H1 (cell line): ENCODE data around the gene MPHOSPH10. TPM values are rescaled to one million over a fixed set of nuclear protein-coding genes. Genes with fewer than 3 reads are reported as not detected.

Experiments
- CTCF ChIA-PET: fragments of 300-600 bp; sonication (Branson Sonifier 250); formaldehyde crosslinking; loops from one replicate; lab custom pipeline; 2021; ENCODE audit not compliant: partially characterized antibody; lab: Charles Lee
- POLR2A ChIA-PET: fragments of 300-600 bp; sonication (Branson Sonifier 250); formaldehyde crosslinking; loops from one replicate; lab custom pipeline; 2021; ENCODE audit warnings: inconsistent platforms; ENCODE audit not compliant: partially characterized antibody; lab: Charles Lee
- DNase-seq, 2 experiments: peaks; one replicate each; pipeline versions ENCODE4 v3.0.0 to v3.0.0-alpha.2; 2010 to 2022; ENCODE audit warnings: low spot score in 2 of 2, low read depth in 1 of 2, mixed read lengths in 1 of 2
- FAIRE-seq: peaks from 2 replicates; lab custom pipeline; 2011; peaks lifted over from hg19 to GRCh38; lab: Jason Lieb, UNC
- H2AFZ ChIP-seq: 2 replicates; pipeline ENCODE4 v1.8.1; 2012; ENCODE audit warnings: low read length, inconsistent platforms
- H2AK5ac ChIP-seq: 2 replicates; pipeline ENCODE4 v1.6.1; 2013; ENCODE audit warnings: low read depth, low read length
- H2BK120ac ChIP-seq: replicated peaks from 2 replicates; pipeline ENCODE3; 2013; ENCODE audit warnings: low read depth, low read length, inconsistent platforms
- H2BK12ac ChIP-seq: 2 replicates; pipeline ENCODE4 v1.6.1; 2013; ENCODE audit warnings: low read depth, low read length
- H2BK15ac ChIP-seq: 2 replicates; pipeline ENCODE4 v1.6.1; 2013; ENCODE audit warnings: low read length
- H2BK20ac ChIP-seq: 2 replicates; pipeline ENCODE4 v1.6.1; 2013; ENCODE audit warnings: low read length
- H2BK5ac ChIP-seq: 2 replicates; pipeline ENCODE4 v1.6.1; 2013; ENCODE audit warnings: low read depth, low read length
- H3K14ac ChIP-seq: 2 replicates; pipeline ENCODE4 v1.6.1; 2013; ENCODE audit warnings: inconsistent platforms; ENCODE audit not compliant: insufficient read length
- H3K18ac ChIP-seq: 2 replicates; pipeline ENCODE4 v1.6.1; 2013; ENCODE audit warnings: low read length; ENCODE audit errors: extremely low read depth
- H3K23ac ChIP-seq: 2 replicates; pipeline ENCODE4 v1.6.1; 2013; ENCODE audit warnings: inconsistent platforms; ENCODE audit not compliant: insufficient read length
- H3K23me2 ChIP-seq: 2 replicates; pipeline ENCODE4 v1.6.1; 2013; ENCODE audit warnings: low read depth, low read length
- H3K27ac ChIP-seq: 2 replicates; pipeline ENCODE4 v1.6.1; 2011; ENCODE audit warnings: low read depth, low read length, inconsistent platforms
- H3K27me3 ChIP-seq, 4 experiments: replicated peaks in 1 of 4; 1 replicate in 1 of 4; 2 replicates in 3 of 4; pipeline versions ENCODE4 v1.6.1 to v1.8.1; 2011 to 2013; ENCODE audit warnings: low read length in 3 of 4, mild to moderate bottlenecking in 3 of 4, inconsistent platforms in 2 of 4, mixed read lengths in 2 of 4, moderate library complexity in 1 of 4; ENCODE audit not compliant: control insufficient read depth in 3 of 4, insufficient read depth in 3 of 4; ENCODE audit errors: extremely low read depth in 1 of 4
- H3K36me3 ChIP-seq, 4 experiments: 2 replicates each; pipeline versions ENCODE4 v1.6.1 to v1.8.1; 2011 to 2013; ENCODE audit warnings: mild to moderate bottlenecking in 4 of 4, low read length in 3 of 4, moderate library complexity in 2 of 4, control low read depth in 1 of 4, inconsistent platforms in 1 of 4; ENCODE audit not compliant: insufficient read depth in 4 of 4, control insufficient read depth in 2 of 4
- H3K4ac ChIP-seq: replicated peaks from 2 replicates; pipeline ENCODE3; 2013; ENCODE audit warnings: low read length, low read depth, mixed read lengths, inconsistent platforms; ENCODE audit not compliant: insufficient read length
- H3K4me1 ChIP-seq, 4 experiments: replicated peaks in 1 of 4; 1 replicate in 1 of 4; 2 replicates in 3 of 4; pipeline versions ENCODE4 v1.6.1 to v1.8.1; 2011 to 2013; ENCODE audit warnings: low read length in 3 of 4, inconsistent platforms in 2 of 4, mixed read lengths in 1 of 4; ENCODE audit not compliant: insufficient read depth in 4 of 4, control insufficient read depth in 3 of 4
- H3K4me2 ChIP-seq, 2 experiments: 2 replicates each; pipeline versions ENCODE4 v1.6.1 to v1.8.1; 2011 to 2013; ENCODE audit warnings: low read depth in 2 of 2, low read length in 2 of 2, control low read depth in 1 of 2, inconsistent platforms in 1 of 2, mild to moderate bottlenecking in 1 of 2; ENCODE audit not compliant: insufficient read depth in 1 of 2
- H3K4me3 ChIP-seq, 4 experiments: fragments of 200-600, 300-600 bp in 1 of 4; sonication (generic), shearing (Covaris generic), sonication (Bioruptor Twin) in 1 of 4; 2 replicates each; pipeline versions ENCODE4 v1.5.1 to v1.8.1; 2011 to 2016; ENCODE audit warnings: low read length in 4 of 4, low read depth in 3 of 4, control low read depth in 2 of 4, inconsistent platforms in 2 of 4, mild to moderate bottlenecking in 2 of 4, mixed read lengths in 1 of 4, moderate library complexity in 1 of 4; ENCODE audit not compliant: insufficient read depth in 2 of 4; ENCODE audit errors: extremely low read depth in 1 of 4
- H3K56ac ChIP-seq: replicated peaks from 2 replicates; pipeline ENCODE3; 2013; ENCODE audit warnings: low read depth, mild to moderate bottlenecking, mixed read lengths, low read length, inconsistent platforms; ENCODE audit not compliant: insufficient read length
- H3K79me1 ChIP-seq: 2 replicates; pipeline ENCODE4 v1.6.1; 2013; ENCODE audit warnings: low read depth, low read length, control low read depth
- H3K79me2 ChIP-seq, 2 experiments: 2 replicates each; pipeline versions ENCODE4 v1.6.1 to v1.8.1; 2012 to 2013; ENCODE audit warnings: low read length in 2 of 2, mild to moderate bottlenecking in 2 of 2, inconsistent platforms in 1 of 2; ENCODE audit not compliant: insufficient read depth in 2 of 2, control insufficient read depth in 1 of 2
- H3K9ac ChIP-seq, 4 experiments: replicated peaks in 1 of 4; 1 replicate in 1 of 4; 2 replicates in 3 of 4; pipeline versions ENCODE4 v1.6.1 to v1.8.1; 2011 to 2013; ENCODE audit warnings: low read depth in 3 of 4, low read length in 3 of 4, control low read depth in 2 of 4, mild to moderate bottlenecking in 2 of 4, moderate library complexity in 2 of 4, inconsistent platforms in 1 of 4; ENCODE audit errors: extremely low read depth in 1 of 4
- H3K9me3 ChIP-seq, 2 experiments: 2 replicates each; pipeline versions ENCODE4 v1.6.1 to v1.8.1; 2012 to 2013; ENCODE audit warnings: mild to moderate bottlenecking in 2 of 2, moderate library complexity in 2 of 2, control low read depth in 1 of 2, inconsistent platforms in 1 of 2, low read depth in 1 of 2, low read length in 1 of 2, mixed read lengths in 1 of 2; ENCODE audit not compliant: insufficient read depth in 2 of 2
- H4K20me1 ChIP-seq, 2 experiments: replicated peaks in 1 of 2; 2 replicates each; pipeline versions ENCODE3 to v1.8.1; 2011 to 2013; ENCODE audit warnings: inconsistent platforms in 2 of 2, low read length in 2 of 2, mild to moderate bottlenecking in 1 of 2; ENCODE audit not compliant: insufficient read depth in 2 of 2, control insufficient read depth in 1 of 2
- H4K5ac ChIP-seq: 2 replicates; pipeline ENCODE4 v1.6.1; 2013; ENCODE audit warnings: low read length, low read depth, mixed read lengths, inconsistent platforms; ENCODE audit not compliant: insufficient read length
- H4K8ac ChIP-seq: 2 replicates; pipeline ENCODE4 v1.8.0; 2013; ENCODE audit warnings: mild to moderate bottlenecking, moderate library complexity, low read length, inconsistent platforms; ENCODE audit not compliant: insufficient read depth; ENCODE audit errors: extremely low read depth
- H4K91ac ChIP-seq: replicated peaks from 2 replicates; pipeline ENCODE3; 2013; ENCODE audit warnings: low read length, mixed read lengths, inconsistent platforms; ENCODE audit not compliant: insufficient read length
- BCL11A ChIP-seq, 2 experiments: IDR thresholded peaks; one replicate each; pipeline ENCODE4 v1.6.1; 2011; ENCODE audit warnings: low read depth in 2 of 2, low read length in 2 of 2, mild to moderate bottlenecking in 2 of 2
- CBX5 ChIP-seq: fragments of 300-800, 300-1000 bp; sonication (generic); IDR thresholded peaks from 2 replicates; pipeline ENCODE4 v1.7.1; 2016; ENCODE audit warnings: antibody characterized with exemption, low read length, low read depth
- CBX8 ChIP-seq: fragments of 300-800, 300-1000 bp; sonication (generic); IDR thresholded peaks from 2 replicates; pipeline ENCODE4 v1.7.1; 2016; ENCODE audit warnings: low read depth, low read length, borderline replicate concordance
- CHD2 ChIP-seq: IDR thresholded peaks from 2 replicates; pipeline ENCODE4 v1.6.1; 2012; ENCODE audit warnings: low read length, improper control_type of control experiment
- GTF2F1 ChIP-seq: IDR thresholded peaks from 2 replicates; pipeline ENCODE4 v1.6.1; 2012; ENCODE audit warnings: low read depth, low read length, improper control_type of control experiment, borderline replicate concordance
- HDAC2 ChIP-seq, 2 experiments: fragments of 300-600 bp in 1 of 2; sonication (generic) in 1 of 2; IDR thresholded peaks; 2 replicates each; pipeline ENCODE4 v1.6.1; 2011 to 2012; ENCODE audit warnings: low read depth in 2 of 2, low read length in 2 of 2, mild to moderate bottlenecking in 2 of 2, moderate library complexity in 2 of 2, borderline replicate concordance in 1 of 2, inconsistent platforms in 1 of 2
- RFX5 ChIP-seq: IDR thresholded peaks from 2 replicates; pipeline ENCODE4 v1.6.1; 2011; ENCODE audit warnings: low read depth, low read length, improper control_type of control experiment, borderline replicate concordance
- SRF ChIP-seq: IDR thresholded peaks from 2 replicates; pipeline ENCODE4 v1.6.1; 2011; ENCODE audit warnings: mild to moderate bottlenecking, low read depth, low read length, moderate library complexity
- TAF1 ChIP-seq: IDR thresholded peaks from 2 replicates; pipeline ENCODE4 v1.6.1; 2011; ENCODE audit warnings: mild to moderate bottlenecking, low read depth, low read length
- TEAD4 ChIP-seq: IDR thresholded peaks from 2 replicates; pipeline ENCODE4 v1.6.1; 2012; ENCODE audit warnings: low read depth, low read length, inconsistent platforms, mixed read lengths
- WGBS, 2 experiments: shearing (Covaris generic) in 1 of 2; methylation state at CpG; one replicate each; pipeline versions ENCODE4 v1.1.6 to v1.1.7; 2013 to 2015; ENCODE audit warnings: low lambda C conversion rate in 2 of 2, mixed read lengths in 2 of 2, inconsistent platforms in 1 of 2, low coverage in 1 of 2, missing lambda C conversion rate in 1 of 2; ENCODE audit not compliant: insufficient replicate concordance in 2 of 2, insufficient coverage in 1 of 2, insufficient read length in 1 of 2; ENCODE audit errors: extremely low coverage in 1 of 2, missing lambda C conversion rate in 1 of 2; 5-methylcytosine and 5-hydroxymethylcytosine counted together
- polyA plus RNA-seq, 7 experiments: library from polyadenylated mRNA; depleted of rRNA in 3 of 7; stranded (reverse) in 5 of 7; unstranded in 2 of 7; fragments of >200 nt in 5 of 7; fragments of 200-250 nt in 2 of 7; gene quantifications; 1 replicate in 5 of 7; 2 replicates in 1 of 7; 4 replicates in 1 of 7; pipeline versions ENCODE4 v1.2.1 to v1.2.3, GENCODE V29; 2011 to 2013; ENCODE audit warnings: missing spikeins in 2 of 7, mixed read lengths in 2 of 7
- total RNA-seq: library from RNA; stranded (reverse); fragmentation: NEBNext Ultra II Directional; extraction: Animal tissue kit (Norgen Biotek cat#: 25700); gene quantifications from 2 replicates; pipeline ENCODE4 v1.2.1, GENCODE V29; 2021
- TF ChIP-seq, protein P1 (sequence below): IDR thresholded peaks from 2 replicates; pipeline ENCODE4 v1.6.1; 2012; ENCODE audit warnings: inconsistent platforms

MPHOSPH10 gene
- total and polyA plus RNA-seq, 2 of the 8 experiments (the other 6 are each of a cell fraction or from before 2014, with no cell fraction given): 4.5 to 39.1 TPM

DNA sequence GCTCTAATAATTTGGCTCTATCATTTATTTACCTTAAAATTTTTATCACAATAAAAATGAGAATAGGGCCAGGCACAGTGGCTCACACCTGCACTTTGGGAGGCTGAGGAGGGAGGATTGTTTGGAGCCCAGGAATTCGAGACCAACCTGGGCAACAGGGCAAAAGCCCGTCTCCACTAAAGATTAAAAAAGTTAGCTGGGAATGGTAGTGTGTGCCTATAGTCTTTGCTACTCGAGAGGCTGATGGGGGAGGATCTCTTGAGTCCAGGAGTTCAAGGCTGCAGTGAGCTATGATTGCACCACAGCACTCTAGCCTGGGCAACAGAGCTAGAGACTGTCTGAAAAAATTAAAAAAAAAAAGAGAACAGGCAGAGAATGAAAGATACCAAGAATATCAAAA is 5.7 kb downstream of the MPHOSPH10 start:
- H3K4me3 ChIP-seq: no peak overlapping the region
- no peak overlapping the region for H4K5ac ChIP-seq
- H3K18ac ChIP-seq: no peak overlapping the region
- no peak overlapping the region for H2AK5ac ChIP-seq
- no peak overlapping the region for H3K4me2 ChIP-seq
- no peaks in the 10 kb centered on the region for H3K4me1 ChIP-seq
- no peak overlapping the region for H3K23ac ChIP-seq
- H3K23me2 ChIP-seq: peaks cover 2% of the 10 kb centered on the region
- H3K79me2 ChIP-seq: peaks cover 0 to 19% of the 10 kb centered on the region in 2 experiments; a peak in 3 of 4 replicates
- no peak overlapping the region for H2AFZ ChIP-seq
- no peak overlapping the region for H2BK12ac ChIP-seq
- H3K56ac ChIP-seq: no peak overlapping the region
- no peak overlapping the region for H2BK20ac ChIP-seq
- no peaks in the 10 kb centered on the region; the same call in 1 of the 2 replicates for H3K79me1 ChIP-seq
- no peak overlapping the region for H3K27ac ChIP-seq
- H3K9me3 ChIP-seq: no peaks in the 10 kb centered on the region
- H2BK120ac ChIP-seq: no peak overlapping the region
- no peaks in the 10 kb centered on the region for H3K27me3 ChIP-seq
- ChIA-PET POLR2A (interaction anchor here (0.5 kb wide), 1 partner anchor 10 kb away, joined by 3 read pairs; no protein-coding TSS in a partner anchor), CTCF (no interaction called here)
- TF ChIP-seq CBX5 (no peak), HDAC2 (IDR thresholded peaks at IDR 0.05; ENCODE audit: borderline replicate concordance in 1 of 2, low read depth in 2 of 2, low read length in 2 of 2) (no peak), SRF (no peak), GTF2F1 (no peak), CHD2 (no peak), CBX8 (no peak), RFX5 (no peak), BCL11A (IDR thresholded peaks at IDR 0.05; ENCODE audit: low read depth in 2 of 2, low read length in 2 of 2) (no peak), TAF1 (no peak), TEAD4 (no peak)
- TF ChIP-seq, protein P1, sequence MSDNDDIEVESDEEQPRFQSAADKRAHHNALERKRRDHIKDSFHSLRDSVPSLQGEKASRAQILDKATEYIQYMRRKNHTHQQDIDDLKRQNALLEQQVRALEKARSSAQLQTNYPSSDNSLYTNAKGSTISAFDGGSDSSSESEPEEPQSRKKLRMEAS: no peak
- H3K36me3 ChIP-seq: peaks cover 8 to 68% (median 46%) of the 10 kb centered on the region in 4 experiments
- no peak overlapping the region for H2BK15ac ChIP-seq
- no peak overlapping the region for H4K91ac ChIP-seq
- H4K20me1 ChIP-seq: peaks cover 0 to 2% of the 10 kb centered on the region in 2 experiments
- H2BK5ac ChIP-seq: no peak overlapping the region
- H3K4ac ChIP-seq: no peak overlapping the region
- no peak overlapping the region for H4K8ac ChIP-seq
- WGBS, 2 experiments: 92% methylated on average over 3 of the region's 3 CpGs; no CpG with 5 or more reads in 1 of the 2 experiments
- H3K9ac ChIP-seq: no peak overlapping the region
- FAIRE-seq (no peak), DNase-seq (no peak)
- no peak overlapping the region for H3K14ac ChIP-seq
